Fibroblast of pulmonary artery (primary cell): ENCODE results near the gene SMIM8.
A peak's percentile ranks its signal among the peaks of the same experiment; 100 is the strongest.

Experiments
- DNase-seq: peaks from one replicate; pipeline ENCODE4 v3.0.0-alpha.2; 2010; ENCODE audit warnings: low read depth
- H3K4me3 ChIP-seq: replicated peaks from 2 replicates; pipeline ENCODE4 v1.5.1; 2011; ENCODE audit warnings: low read depth, mild to moderate bottlenecking, control low read depth, low read length, moderate library complexity
- CTCF ChIP-seq: IDR thresholded peaks from 2 replicates; pipeline ENCODE4 v1.5.1; 2011; ENCODE audit warnings: mild to moderate bottlenecking, control low read depth, low read length, inconsistent platforms; ENCODE audit errors: missing control alignments

Gene SMIM8

GRCh38 chr6:87378947-87379346, 56.6 kb downstream of the SMIM8 start:
- no peak for DNase-seq
- no peak for TF ChIP-seq CTCF
- no peak overlapping the region for H3K4me3 ChIP-seq

- DNase-seq, result no peak
- no peak for TF ChIP-seq CTCF
Measured at GRCh38 chr6:87382861-87383260, 60.5 kb downstream of the SMIM8 start.

GRCh38 chr6:87384038-87384437, 61.6 kb downstream of the SMIM8 start:
- DNase-seq, result no peak
- no peak for TF ChIP-seq CTCF
- no peak overlapping the region for H3K4me3 ChIP-seq

More at GRCh38 chr6:87382861-87383260, 60.5 kb downstream of the SMIM8 start:
- no peak overlapping the region for H3K4me3 ChIP-seq

- no peak for TF ChIP-seq CTCF
- no peak for DNase-seq
- no peak overlapping the region for H3K4me3 ChIP-seq
Measured at GRCh38 chr6:87384449-87384848, 62.1 kb downstream of the SMIM8 start.

- peak; percentile 62 for TF ChIP-seq CTCF
- peak; percentile 48 for DNase-seq
- H3K4me3 ChIP-seq, result no peak overlapping the region
Measured at GRCh38 chr6:87391334-87391733, 68.9 kb downstream of the SMIM8 start.
